Peyer's patch (tissue), 4 donors: Measurements from ENCODE around the gene IMPA2.

Experiments used
- POLR2A ChIP-seq, 2 donors: fragments of 450-650 bp; IDR thresholded peaks; one replicate each; pipeline ENCODE4 v1.5.1; 2017; ENCODE audit warnings: antibody characterized with exemption in 2 of 2, mild to moderate bottlenecking in 2 of 2, moderate library complexity in 2 of 2
- TF ChIP-seq, protein P1 (sequence below), 6 experiments: fragments of 450-650 bp in 4 of 6; fragments of 200-600 bp in 2 of 6; sonication (generic) in 1 of 6; IDR thresholded peaks; one replicate each; pipeline ENCODE4 v1.5.1; 2017 to 2019; ENCODE audit warnings: antibody characterized with exemption in 6 of 6, mild to moderate bottlenecking in 3 of 6, moderate library complexity in 1 of 6

DNA sequence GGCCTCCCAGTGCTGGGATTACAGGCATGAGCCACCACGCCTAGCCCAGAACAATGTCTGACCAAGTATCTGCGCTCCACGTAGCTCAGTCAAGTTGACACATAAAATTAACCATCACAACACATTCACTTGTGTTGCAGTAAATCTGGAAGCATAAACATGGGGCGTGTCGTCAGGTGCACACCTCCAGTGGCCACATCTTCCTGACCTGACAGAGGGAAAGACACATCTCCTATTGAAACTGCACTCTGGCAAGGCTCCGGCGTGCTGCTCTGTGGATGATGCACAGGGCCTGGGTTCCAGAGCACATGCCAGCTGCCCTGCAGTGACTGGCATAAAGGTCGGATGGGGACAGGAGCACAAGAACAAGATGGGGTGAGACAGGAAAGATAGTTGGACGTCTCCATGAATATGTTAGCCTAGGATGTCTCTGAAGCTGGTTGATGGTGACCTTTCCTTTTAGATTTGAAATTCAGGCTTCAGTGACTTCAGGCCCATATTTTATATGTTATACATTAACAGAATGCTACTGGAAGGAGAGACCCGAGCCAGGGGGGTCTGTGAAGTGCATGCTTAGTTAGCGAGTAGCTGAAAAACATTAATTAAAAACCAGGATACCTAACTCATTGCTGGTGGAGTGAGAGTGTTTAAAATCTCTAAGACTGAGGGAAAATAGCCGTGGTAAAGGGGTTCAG lies 10.9 kb downstream of the IMPA2 start:
- no peak for TF ChIP-seq POLR2A (IDR thresholded peaks at IDR 0.05)
- TF ChIP-seq, protein P1, sequence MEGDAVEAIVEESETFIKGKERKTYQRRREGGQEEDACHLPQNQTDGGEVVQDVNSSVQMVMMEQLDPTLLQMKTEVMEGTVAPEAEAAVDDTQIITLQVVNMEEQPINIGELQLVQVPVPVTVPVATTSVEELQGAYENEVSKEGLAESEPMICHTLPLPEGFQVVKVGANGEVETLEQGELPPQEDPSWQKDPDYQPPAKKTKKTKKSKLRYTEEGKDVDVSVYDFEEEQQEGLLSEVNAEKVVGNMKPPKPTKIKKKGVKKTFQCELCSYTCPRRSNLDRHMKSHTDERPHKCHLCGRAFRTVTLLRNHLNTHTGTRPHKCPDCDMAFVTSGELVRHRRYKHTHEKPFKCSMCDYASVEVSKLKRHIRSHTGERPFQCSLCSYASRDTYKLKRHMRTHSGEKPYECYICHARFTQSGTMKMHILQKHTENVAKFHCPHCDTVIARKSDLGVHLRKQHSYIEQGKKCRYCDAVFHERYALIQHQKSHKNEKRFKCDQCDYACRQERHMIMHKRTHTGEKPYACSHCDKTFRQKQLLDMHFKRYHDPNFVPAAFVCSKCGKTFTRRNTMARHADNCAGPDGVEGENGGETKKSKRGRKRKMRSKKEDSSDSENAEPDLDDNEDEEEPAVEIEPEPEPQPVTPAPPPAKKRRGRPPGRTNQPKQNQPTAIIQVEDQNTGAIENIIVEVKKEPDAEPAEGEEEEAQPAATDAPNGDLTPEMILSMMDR (IDR thresholded peaks at IDR 0.05): no peak
